Activated naive CD4-positive, alpha-beta T cell treated with anti-CD3 and anti-CD28 coated beads for 36 hours (primary cell): Measurements from ENCODE around the gene HPSE2. TPM values are rescaled to one million over a fixed set of nuclear protein-coding genes. Genes with fewer than 3 reads are reported as not detected.

ENCODE experiments used
- CTCF ChIA-PET: fragments of 350-600 bp; sonication (Branson Sonifier 250); formaldehyde crosslinking; loops from one replicate; lab custom pipeline; 2021; ENCODE audit warnings: antibody characterized with exemption; lab: Charles Lee
- DNase-seq: peaks from one replicate; pipeline ENCODE4 v3.0.0-alpha.2; 2020
- H3K27ac Mint-ChIP-seq: one replicate; pipeline ENCODE4 v1.8.0; 2021; ENCODE audit warnings: mild to moderate bottlenecking, mixed read lengths
- H3K27me3 Mint-ChIP-seq: one replicate; pipeline ENCODE4 v1.8.0; 2021; ENCODE audit warnings: low read depth, mixed read lengths
- H3K36me3 Mint-ChIP-seq: one replicate; pipeline ENCODE4 v1.8.0; 2021; ENCODE audit warnings: low read depth, mixed read lengths
- H3K4me1 Mint-ChIP-seq: one replicate; pipeline ENCODE4 v1.8.0; 2021; ENCODE audit warnings: low read depth, mixed read lengths
- H3K4me3 Mint-ChIP-seq: one replicate; pipeline ENCODE4 v1.8.0; 2021; ENCODE audit warnings: mild to moderate bottlenecking, moderate library complexity, mixed read lengths
- H3K9me3 Mint-ChIP-seq: one replicate; pipeline ENCODE4 v1.8.0; 2021; ENCODE audit warnings: mixed read lengths
- intact Hi-C: fragments of 100-400 bp; cut with micrococcal nuclease; formaldehyde crosslinking; loops from one replicate; pipeline ENCODE4 v1.15.1; 2023
- total RNA-seq, 2 experiments: library from RNA; stranded (reverse); gene quantifications; one replicate each; pipeline ENCODE4 v1.2.3, GENCODE V29; 2021

Gene HPSE2
- total RNA-seq, 2 experiments from 2014 or later: not detected

GRCh38 chr10:98901441-98902110 is 334.1 kb downstream of the HPSE2 start:
- CTCF ChIA-PET: no interaction called here
- no peak for DNase-seq
- peaks cover 2% of the 10 kb centered on the region for H3K9me3 Mint-ChIP-seq
- H3K27ac Mint-ChIP-seq: no peak overlapping the region
- no peaks in the 10 kb centered on the region for H3K4me1 Mint-ChIP-seq
- no peaks in the 10 kb centered on the region for H3K27me3 Mint-ChIP-seq
- no peak overlapping the region for H3K4me3 Mint-ChIP-seq
- no peaks in the 10 kb centered on the region for H3K36me3 Mint-ChIP-seq
- intact Hi-C loops: no loop called here

GRCh38 chr10:98899018-98899417 is 336.6 kb downstream of the HPSE2 start:
- Mint-ChIP-seq H3K4me1 (no peaks in the 10 kb centered on the region), H3K4me3 (no peak overlapping the region), H3K27ac (no peak overlapping the region), H3K36me3 (no peaks in the 10 kb centered on the region), H3K27me3 (no peaks in the 10 kb centered on the region), H3K9me3 (peaks cover 2% of the 10 kb centered on the region)
- intact Hi-C loops: no loop called here
- CTCF ChIA-PET: no interaction called here
- no peak for DNase-seq

GRCh38 chr10:98892523-98892922 is 343.1 kb downstream of the HPSE2 start:
- intact Hi-C loops: no loop called here
- H3K27me3 Mint-ChIP-seq: peaks cover 1% of the 10 kb centered on the region
- no peaks in the 10 kb centered on the region for H3K36me3 Mint-ChIP-seq

GRCh38 chr10:98886686-98887085 is 349.0 kb downstream of the HPSE2 start:
- Mint-ChIP-seq H3K27me3 (peaks cover 3% of the 10 kb centered on the region), H3K4me1 (no peaks in the 10 kb centered on the region), H3K9me3 (no peaks in the 10 kb centered on the region), H3K4me3 (no peak overlapping the region), H3K27ac (no peak overlapping the region), H3K36me3 (no peaks in the 10 kb centered on the region)
- CTCF ChIA-PET: no interaction called here
- no peak for DNase-seq
- intact Hi-C loops: no loop called here

More at GRCh38 chr10:98892523-98892922, 343.1 kb downstream of the HPSE2 start:
- H3K4me3 Mint-ChIP-seq: no peak overlapping the region
- H3K27ac Mint-ChIP-seq: no peak overlapping the region
- no peak for DNase-seq
- CTCF ChIA-PET: no interaction called here
- H3K4me1 Mint-ChIP-seq: no peaks in the 10 kb centered on the region
- H3K9me3 Mint-ChIP-seq: no peaks in the 10 kb centered on the region

DNA sequence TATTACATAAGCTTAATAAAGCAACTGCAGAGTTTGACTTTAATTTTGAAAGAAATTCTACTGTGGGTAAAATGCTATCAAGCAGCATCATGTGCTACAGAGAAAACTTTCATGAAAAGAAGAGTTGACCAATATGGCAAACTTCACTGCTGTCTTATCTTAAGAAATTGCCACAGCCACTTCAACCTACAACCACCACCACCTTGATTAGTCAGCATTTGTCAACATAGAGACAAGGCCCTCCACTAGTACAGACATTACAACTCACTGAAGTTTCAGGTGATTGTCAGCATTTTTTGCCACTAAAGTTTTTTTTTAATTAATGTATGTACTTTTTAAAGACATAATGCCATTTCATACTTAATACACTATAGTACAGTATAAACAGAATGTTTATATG is 350.3 kb downstream of the HPSE2 start:
- intact Hi-C loops: no loop called here
- CTCF ChIA-PET: no interaction called here

DNA sequence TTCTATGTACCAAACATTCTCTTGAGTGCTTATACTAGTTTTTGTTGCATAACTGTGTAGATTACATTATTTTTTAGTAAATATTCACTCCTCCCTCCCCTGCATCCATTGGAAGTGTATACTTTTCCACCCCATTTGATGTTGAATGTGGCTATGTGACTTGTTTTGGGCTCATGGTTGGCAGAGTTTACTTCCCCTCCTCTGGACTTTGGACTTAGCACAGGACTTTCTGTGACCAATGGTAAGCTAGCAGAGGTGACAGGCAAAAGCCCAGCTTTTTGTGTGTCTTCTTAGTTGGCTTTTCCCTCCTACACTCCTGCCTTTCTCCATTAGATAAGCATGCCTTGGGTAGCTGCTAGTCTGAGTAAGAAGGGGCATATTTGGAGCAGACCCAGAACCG is 353.9 kb downstream of the HPSE2 start:
- Mint-ChIP-seq H3K27ac (no peak overlapping the region), H3K27me3 (no peaks in the 10 kb centered on the region), H3K36me3 (no peaks in the 10 kb centered on the region)

More for the DNA sequence above, 350.3 kb downstream of the HPSE2 start:
- Mint-ChIP-seq H3K4me3 (no peak overlapping the region), H3K4me1 (no peaks in the 10 kb centered on the region), H3K36me3 (no peaks in the 10 kb centered on the region), H3K9me3 (no peaks in the 10 kb centered on the region), H3K27ac (no peak overlapping the region), H3K27me3 (peaks cover 3% of the 10 kb centered on the region)
- no peak for DNase-seq

DNA sequence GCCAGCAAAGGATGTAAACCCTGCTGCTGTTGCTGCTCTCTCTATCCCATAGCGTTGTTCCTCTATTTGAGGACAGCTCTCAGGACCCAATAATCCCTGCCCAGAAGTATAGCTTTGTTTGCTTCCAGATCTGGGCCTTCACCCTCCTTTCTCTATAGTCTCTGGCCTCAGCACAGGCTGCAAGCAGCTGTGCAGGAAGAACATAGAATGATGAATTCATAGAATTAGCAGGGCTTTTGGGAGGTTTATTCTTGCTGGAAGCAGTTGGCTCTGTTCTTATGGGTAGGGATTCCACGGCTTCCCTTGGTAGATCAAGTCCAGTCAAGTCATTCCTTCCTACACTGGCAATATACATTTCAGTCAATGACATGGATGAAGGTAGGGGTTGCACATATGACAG is 354.7 kb downstream of the HPSE2 start:
- Mint-ChIP-seq H3K9me3 (no peaks in the 10 kb centered on the region), H3K4me1 (no peaks in the 10 kb centered on the region), H3K27me3 (no peaks in the 10 kb centered on the region), H3K27ac (no peak overlapping the region), H3K36me3 (no peaks in the 10 kb centered on the region), H3K4me3 (no peak overlapping the region)
- intact Hi-C loops: no loop called here
- no peak for DNase-seq
- CTCF ChIA-PET: no interaction called here

More for the DNA sequence above, 353.9 kb downstream of the HPSE2 start:
- no peak for DNase-seq
- no peaks in the 10 kb centered on the region for H3K9me3 Mint-ChIP-seq
- intact Hi-C loops: no loop called here
- CTCF ChIA-PET: no interaction called here
- H3K4me3 Mint-ChIP-seq: no peak overlapping the region
- H3K4me1 Mint-ChIP-seq: no peaks in the 10 kb centered on the region

GRCh38 chr10:98878921-98879320 is 356.7 kb downstream of the HPSE2 start:
- CTCF ChIA-PET: interaction anchor here (1.2 kb wide), 1 partner anchor 412 kb away, joined by 3 read pairs; no protein-coding TSS in a partner anchor
- intact Hi-C loops: no loop called here
- no peak for DNase-seq

DNA sequence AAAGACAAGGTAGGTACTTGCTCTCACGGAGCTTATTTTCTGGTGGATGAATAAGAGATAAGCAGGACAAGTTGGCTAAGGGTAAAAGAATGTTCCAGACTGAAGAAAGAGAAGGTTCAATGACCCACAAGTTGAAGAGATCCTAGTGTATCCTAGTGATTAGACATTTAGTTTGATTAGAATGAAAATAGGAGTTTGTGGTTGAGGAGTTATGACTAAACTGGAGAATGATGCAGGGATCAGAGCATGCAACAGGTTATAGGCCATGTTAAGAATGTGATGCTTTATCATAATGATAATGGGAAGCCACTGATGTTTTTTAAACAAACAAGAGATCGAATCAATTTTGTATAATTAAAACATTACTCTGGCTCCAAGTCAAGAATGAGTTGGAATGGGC is 357.2 kb downstream of the HPSE2 start:
- Mint-ChIP-seq H3K36me3 (no peaks in the 10 kb centered on the region), H3K9me3 (no peaks in the 10 kb centered on the region), H3K4me3 (no peak overlapping the region), H3K4me1 (no peaks in the 10 kb centered on the region), H3K27me3 (no peaks in the 10 kb centered on the region), H3K27ac (no peak overlapping the region)
- CTCF ChIA-PET: no interaction called here
- no peak for DNase-seq
- intact Hi-C loops: no loop called here

More at GRCh38 chr10:98878921-98879320, 356.7 kb downstream of the HPSE2 start:
- no peak overlapping the region for H3K27ac Mint-ChIP-seq
- H3K36me3 Mint-ChIP-seq: no peaks in the 10 kb centered on the region
- no peaks in the 10 kb centered on the region for H3K9me3 Mint-ChIP-seq
- H3K4me3 Mint-ChIP-seq: no peak overlapping the region
- no peaks in the 10 kb centered on the region for H3K27me3 Mint-ChIP-seq
- H3K4me1 Mint-ChIP-seq: no peaks in the 10 kb centered on the region

DNA sequence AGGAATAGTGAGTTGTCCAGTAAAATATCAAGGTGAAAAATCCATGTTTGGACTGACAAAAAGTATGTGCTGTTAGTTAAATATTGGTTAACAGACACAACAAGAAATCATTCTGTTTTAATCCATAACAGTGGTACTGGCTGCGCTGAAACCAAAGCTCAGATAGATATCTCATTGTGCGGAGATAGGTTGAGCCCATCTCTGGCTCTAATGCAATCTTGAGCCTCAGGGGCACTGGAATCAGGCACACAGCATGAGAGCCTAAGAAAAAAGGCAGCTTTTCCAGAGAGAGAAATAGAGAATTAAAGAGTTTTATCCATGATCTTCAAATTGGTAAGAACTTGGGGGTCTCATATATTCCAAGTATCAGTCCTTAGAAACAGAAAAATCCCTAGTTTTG is 373.7 kb downstream of the HPSE2 start:
- intact Hi-C loops: no loop called here
- Mint-ChIP-seq H3K4me1 (no peaks in the 10 kb centered on the region), H3K27me3 (no peaks in the 10 kb centered on the region), H3K4me3 (no peak overlapping the region), H3K36me3 (no peaks in the 10 kb centered on the region), H3K27ac (no peak overlapping the region), H3K9me3 (peaks cover 2% of the 10 kb centered on the region)
- no peak for DNase-seq
- CTCF ChIA-PET: no interaction called here

DNA sequence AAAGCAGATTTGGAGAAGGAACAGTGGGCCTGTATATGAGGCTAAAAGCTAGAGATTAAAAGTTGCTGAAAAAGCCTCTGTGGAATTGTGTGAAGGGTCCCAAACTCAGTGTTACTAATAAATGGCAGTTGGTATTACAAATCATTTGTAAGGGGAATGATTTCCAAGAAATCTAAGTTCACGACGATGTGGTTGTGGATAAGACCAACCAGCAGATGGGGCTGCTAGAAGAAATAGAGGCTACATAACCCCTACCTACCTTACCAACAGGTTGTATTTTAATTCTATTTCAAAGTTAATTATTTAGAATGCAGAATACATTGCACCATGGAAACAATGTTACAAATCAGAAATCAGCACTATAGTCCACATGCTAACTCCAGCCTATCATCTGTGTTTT is 377.1 kb downstream of the HPSE2 start:
- Mint-ChIP-seq H3K4me3 (no peak overlapping the region), H3K27me3 (no peaks in the 10 kb centered on the region), H3K9me3 (no peaks in the 10 kb centered on the region), H3K36me3 (no peaks in the 10 kb centered on the region), H3K4me1 (no peaks in the 10 kb centered on the region), H3K27ac (no peak overlapping the region)
- CTCF ChIA-PET: interaction anchor here (0.7 kb wide), 1 partner anchor 388 kb away, joined by 3 read pairs; no protein-coding TSS in a partner anchor
- DNase-seq: no peak
- intact Hi-C loops: loop anchor here (2.0 kb wide), 1 partner anchor 388 kb away; no protein-coding TSS in a partner anchor

DNA sequence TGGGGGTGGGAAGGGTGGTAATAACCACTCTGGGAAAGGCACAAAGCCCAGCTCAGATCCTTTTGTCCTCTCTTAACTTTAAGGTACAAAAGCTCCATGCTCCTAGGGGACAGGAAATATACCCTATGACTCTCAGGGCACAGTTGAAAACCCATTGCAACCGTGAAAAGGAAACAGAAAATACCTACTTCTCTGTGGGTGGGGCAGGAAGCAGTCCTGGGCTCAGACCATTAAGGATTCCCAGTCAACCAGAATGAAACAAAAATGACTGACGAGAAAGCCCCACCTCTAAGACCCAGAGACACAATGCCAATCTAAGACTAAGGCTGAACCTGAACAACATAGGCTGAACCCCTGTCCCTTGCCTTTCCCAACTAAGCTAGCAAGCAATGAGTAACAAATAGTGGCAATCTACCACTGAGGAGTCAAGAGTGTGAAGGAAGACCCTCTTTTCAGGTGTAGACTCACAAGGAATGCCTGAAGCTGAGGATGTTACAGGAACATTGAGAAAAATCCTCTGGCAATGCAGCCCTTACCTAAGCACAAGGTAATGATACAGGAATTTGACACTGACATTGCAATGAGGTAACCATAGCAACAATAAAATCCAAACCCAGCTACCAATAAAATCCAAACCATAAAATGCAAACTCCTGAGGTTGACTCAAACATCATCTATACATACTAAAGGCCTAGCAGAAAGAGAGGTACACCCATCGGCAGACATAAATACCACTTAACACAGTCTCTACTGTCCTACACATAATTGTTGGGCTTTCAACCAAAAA is 380.1 kb downstream of the HPSE2 start:
- no peaks in the 10 kb centered on the region for H3K27me3 Mint-ChIP-seq
- H3K27ac Mint-ChIP-seq: no peak overlapping the region

DNA sequence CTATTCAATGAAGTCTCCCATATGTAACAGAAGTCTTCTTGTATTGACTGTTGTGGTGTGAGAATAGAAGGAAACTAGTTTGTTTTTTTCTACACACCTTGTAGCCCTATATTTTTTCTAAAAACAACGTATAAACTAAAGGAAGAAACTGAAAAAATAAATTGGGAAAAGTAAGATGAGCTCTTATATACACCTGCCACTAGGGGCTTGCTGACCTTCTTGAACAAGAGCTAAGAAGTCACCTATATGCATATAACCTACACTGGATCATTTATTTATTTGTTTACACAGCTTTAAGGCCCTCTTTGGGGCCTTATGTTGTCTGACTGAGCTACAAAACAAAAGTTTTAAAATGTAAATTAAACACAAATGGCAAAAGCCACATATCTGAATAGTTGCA is 383.0 kb downstream of the HPSE2 start:
- DNase-seq: no peak
- H3K27me3 Mint-ChIP-seq: no peaks in the 10 kb centered on the region
- H3K4me3 Mint-ChIP-seq: no peak overlapping the region
- H3K36me3 Mint-ChIP-seq: no peaks in the 10 kb centered on the region
- no peaks in the 10 kb centered on the region for H3K9me3 Mint-ChIP-seq
- no peaks in the 10 kb centered on the region for H3K4me1 Mint-ChIP-seq
- H3K27ac Mint-ChIP-seq: no peak overlapping the region
- intact Hi-C loops: no loop called here
- CTCF ChIA-PET: no interaction called here

More for the DNA sequence above, 380.1 kb downstream of the HPSE2 start:
- no peak for DNase-seq
- no peak overlapping the region for H3K4me3 Mint-ChIP-seq
- H3K9me3 Mint-ChIP-seq: no peaks in the 10 kb centered on the region
- CTCF ChIA-PET: no interaction called here
- no peaks in the 10 kb centered on the region for H3K4me1 Mint-ChIP-seq
- no peaks in the 10 kb centered on the region for H3K36me3 Mint-ChIP-seq
- intact Hi-C loops: no loop called here
